Brain microvascular endothelial cell (primary cell): ENCODE results near the gene RBM5.

Experiments
- DNase-seq: peaks from one replicate; pipeline ENCODE4 v3.0.0-alpha.2; 2020
- H3K27ac ChIP-seq: fragments of 250-450 bp; sonication (Bioruptor Pico); 2 replicates; pipeline ENCODE4 v1.5.1; 2020; ENCODE audit warnings: mild to moderate bottlenecking, moderate library complexity
- H3K27me3 ChIP-seq: fragments of 250-450 bp; sonication (Bioruptor Pico); replicated peaks from 2 replicates; pipeline ENCODE4 v1.5.1; 2020; ENCODE audit warnings: mild to moderate bottlenecking
- H3K36me3 ChIP-seq: fragments of 250-450 bp; sonication (Bioruptor Pico); replicated peaks from 2 replicates; pipeline ENCODE4 v1.5.1; 2020; ENCODE audit warnings: mild to moderate bottlenecking
- H3K4me3 ChIP-seq: 2 replicates; pipeline ENCODE4 v1.5.1; 2011; ENCODE audit warnings: low read depth, mild to moderate bottlenecking, control low read depth, low read length, moderate library complexity
- CTCF ChIP-seq: IDR thresholded peaks from 2 replicates; pipeline ENCODE4 v1.5.1; 2011; ENCODE audit warnings: low read depth, mild to moderate bottlenecking, moderate library complexity, low read length, control low read depth, inconsistent platforms; ENCODE audit errors: missing control alignments
- in situ Hi-C: cut with HindIII; loops from 2 replicates; pipeline ENCODE4 v1.10.0; 2017; ENCODE audit warnings: low sequenced_read_pairs, low pct_ligation_motif_present

The RBM5 gene

GRCh38 chr3:50146316-50146901, 57.7 kb downstream of the RBM5 start:
- no peaks in the 10 kb centered on the region for H3K27me3 ChIP-seq

GRCh38 chr3:50147016-50147415, 58.3 kb downstream of the RBM5 start:
- Histone ChIP-seq H3K36me3 (no peaks in the 10 kb centered on the region), H3K4me3 (no peak overlapping the region), H3K27ac (no peak overlapping the region), H3K27me3 (no peaks in the 10 kb centered on the region)
- TF ChIP-seq CTCF: no peak
- DNase-seq: no peak
- in situ Hi-C loops: no loop called here

More at GRCh38 chr3:50146316-50146901, 57.7 kb downstream of the RBM5 start:
- no peak overlapping the region for H3K27ac ChIP-seq
- in situ Hi-C loops: no loop called here
- no peak for DNase-seq
- H3K36me3 ChIP-seq: no peaks in the 10 kb centered on the region
- no peak overlapping the region for H3K4me3 ChIP-seq
- no peak for TF ChIP-seq CTCF

- Histone ChIP-seq H3K27ac (no peak overlapping the region), H3K4me3 (no peak overlapping the region), H3K27me3 (no peaks in the 10 kb centered on the region), H3K36me3 (no peaks in the 10 kb centered on the region)
- in situ Hi-C loops: no loop called here
- TF ChIP-seq CTCF: no peak
- DNase-seq: no peak
Measured at GRCh38 chr3:50147447-50147846, 58.7 kb downstream of the RBM5 start.

GRCh38 chr3:50147861-50148260, 59.1 kb downstream of the RBM5 start:
- in situ Hi-C loops: no loop called here
- TF ChIP-seq CTCF: no peak
- no peak overlapping the region for H3K27ac ChIP-seq
- no peaks in the 10 kb centered on the region for H3K27me3 ChIP-seq
- DNase-seq: no peak
- H3K36me3 ChIP-seq: no peaks in the 10 kb centered on the region
- no peak overlapping the region for H3K4me3 ChIP-seq

- DNase-seq: no peak
- Histone ChIP-seq H3K27me3 (peaks cover 6% of the 10 kb centered on the region), H3K36me3 (no peaks in the 10 kb centered on the region), H3K4me3 (no peak overlapping the region), H3K27ac (no peak overlapping the region)
- TF ChIP-seq CTCF: no peak
- in situ Hi-C loops: no loop called here
Measured at GRCh38 chr3:50150404-50150750, 61.7 kb downstream of the RBM5 start.
